Upper lobe of left lung (tissue), 6 donors: Measurements from ENCODE around the gene MYB. TPM values are rescaled to one million over a fixed set of nuclear protein-coding genes. Genes with fewer than 3 reads are reported as not detected.
"Not testable (repeated sequence)": the region's sequence is repeated elsewhere in the genome, so short reads cannot be mapped to it uniquely, and the experiment has no call there.

ENCODE experiments used
- ATAC-seq, 2 donors: fragments of 200-7000 bp; cut with Tn5 transposase; one replicate each; pipeline ENCODE4 v1.9.1; 2022; ENCODE audit warnings: mild to moderate bottlenecking in 2 of 2, moderate library complexity in 2 of 2; ENCODE audit not compliant: low FRiP score in 2 of 2
- DNase-seq, 2 donors: peaks; one replicate each; pipeline ENCODE4 v3.0.0-alpha.2; 2019 to 2020
- H3K27ac ChIP-seq, 4 donors: fragments of 200-600 bp; sonication (generic); one replicate each; pipeline ENCODE4 v1.5.1; 2016 to 2019
- H3K27me3 ChIP-seq, 4 donors: fragments of 200-600 bp; sonication (generic); one replicate each; pipeline ENCODE4 v1.5.1; 2017 to 2019
- H3K36me3 ChIP-seq, 4 donors: fragments of 200-600 bp; sonication (generic); one replicate each; pipeline ENCODE4 v1.5.1; 2016 to 2019
- H3K4me1 ChIP-seq, 4 donors: fragments of 200-600 bp; sonication (generic); one replicate each; pipeline ENCODE4 v1.5.1; 2018 to 2019
- H3K4me3 ChIP-seq, 4 donors: fragments of 200-600 bp; sonication (generic); one replicate each; pipeline ENCODE4 v1.5.1; 2017 to 2019; ENCODE audit warnings: mild to moderate bottlenecking in 2 of 4, moderate library complexity in 1 of 4
- H3K9me3 ChIP-seq, 4 donors: fragments of 200-600 bp; sonication (generic); one replicate each; pipeline ENCODE4 v1.5.1; 2018 to 2019
- CTCF ChIP-seq, 6 experiments: fragments of 450-650 bp in 4 of 6; fragments of 200-600 bp in 2 of 6; sonication (generic) in 2 of 6; IDR thresholded peaks; one replicate each; pipeline ENCODE4 v1.5.1; 2016 to 2019; ENCODE audit warnings: antibody characterized with exemption in 6 of 6
- EP300 ChIP-seq, 4 donors: sonication (generic); formaldehyde crosslinking; IDR thresholded peaks; one replicate each; pipeline ENCODE4 v1.5.1; 2017; ENCODE audit warnings: antibody characterized with exemption in 4 of 4, control low read depth in 2 of 4
- POLR2A ChIP-seq, 4 donors: fragments of 450-650 bp; IDR thresholded peaks; one replicate each; pipeline ENCODE4 v1.5.1; 2016 to 2017; ENCODE audit warnings: antibody characterized with exemption in 4 of 4, mild to moderate bottlenecking in 2 of 4
- POLR2AphosphoS5 ChIP-seq, 2 donors: sonication (generic); formaldehyde crosslinking; IDR thresholded peaks; one replicate each; pipeline ENCODE4 v1.5.1; 2017; ENCODE audit warnings: antibody characterized with exemption in 2 of 2
- WGBS, 2 donors: methylation state at CpG; one replicate each; pipeline ENCODE4 v1.1.5; 2017 to 2018; 5-methylcytosine and 5-hydroxymethylcytosine counted together
- total RNA-seq, 6 donors: library from RNA; depleted of rRNA in 4 of 6; stranded (reverse); fragments of >200 nt in 4 of 6; gene quantifications; one replicate each; pipeline versions ENCODE4 v1.1.0 to v1.2.1, GENCODE V29; 2016 to 2021
- donor health status: DM: no; HTN: no; CAD: no; lungs with moderate emphysema.
- donor health status: DM: no; HTN: yes; CAD: no; lungs with severe emphysema.

The MYB gene
- total RNA-seq, 6 donors from 2014 or later: 1.9 to 17.2 (median 4.7) TPM

GRCh38 chr6:135147637-135148592, 33.2 kb upstream of the MYB start:
- Histone ChIP-seq H3K9me3 (no peaks in the 10 kb centered on the region), H3K4me1 (no peaks in the 10 kb centered on the region), H3K4me3 (no peak overlapping the region), H3K27me3 (no peaks in the 10 kb centered on the region), H3K27ac (no peak overlapping the region), H3K36me3 (no peaks in the 10 kb centered on the region)
- ATAC-seq: no peak
- 79 to 80% methylated on average over 5 of the region's 5 CpGs for WGBS, 2 donors
- no peak for DNase-seq
- TF ChIP-seq POLR2A (IDR thresholded peaks at IDR 0.05) (no peak), CTCF (IDR thresholded peaks at IDR 0.05) (no peak), EP300 (IDR thresholded peaks at IDR 0.05) (no peak), POLR2AphosphoS5 (IDR thresholded peaks at IDR 0.05) (no peak)

GRCh38 chr6:135148889-135149288, 32.2 kb upstream of the MYB start:
- H3K36me3 ChIP-seq: no peaks in the 10 kb centered on the region
- DNase-seq: no peak
- H3K4me3 ChIP-seq: no peak overlapping the region
- no peaks in the 10 kb centered on the region for H3K9me3 ChIP-seq
- no peak for TF ChIP-seq EP300 (IDR thresholded peaks at IDR 0.05)
- no peak for TF ChIP-seq POLR2A (IDR thresholded peaks at IDR 0.05)
- TF ChIP-seq CTCF (IDR thresholded peaks at IDR 0.05): no peak
- TF ChIP-seq POLR2AphosphoS5 (IDR thresholded peaks at IDR 0.05): no peak
- no peaks in the 10 kb centered on the region for H3K27me3 ChIP-seq
- WGBS, 2 donors: 51 to 65% methylated on average over 3 of the region's 3 CpGs
- ATAC-seq: no peak
- no peaks in the 10 kb centered on the region for H3K4me1 ChIP-seq
- no peak overlapping the region for H3K27ac ChIP-seq

- no peaks in the 10 kb centered on the region for H3K36me3 ChIP-seq
- 37 to 47% methylated on average over 6 of the region's 6 CpGs for WGBS, 2 donors
- ATAC-seq: no peak
Measured at GRCh38 chr6:135149376-135149775, 31.7 kb upstream of the MYB start.

GRCh38 chr6:135150481-135150880, 30.6 kb upstream of the MYB start:
- WGBS, 2 donors: 79 to 93% methylated on average over 2 of the region's 2 CpGs
- H3K4me3 ChIP-seq, H3K27ac ChIP-seq, H3K9me3 ChIP-seq, H3K4me1 ChIP-seq, DNase-seq, H3K27me3 ChIP-seq, H3K36me3 ChIP-seq, ATAC-seq: not testable (repeated sequence)

More at GRCh38 chr6:135149376-135149775, 31.7 kb upstream of the MYB start:
- no peak for DNase-seq
- Histone ChIP-seq H3K4me3 (no peak overlapping the region), H3K27ac (no peak overlapping the region), H3K9me3 (no peaks in the 10 kb centered on the region), H3K4me1 (no peaks in the 10 kb centered on the region), H3K27me3 (no peaks in the 10 kb centered on the region)
- TF ChIP-seq POLR2A (IDR thresholded peaks at IDR 0.05) (no peak), EP300 (IDR thresholded peaks at IDR 0.05) (no peak), POLR2AphosphoS5 (IDR thresholded peaks at IDR 0.05) (no peak), CTCF (IDR thresholded peaks at IDR 0.05) (no peak)

GRCh38 chr6:135154125-135154524, 27.0 kb upstream of the MYB start:
- ATAC-seq, H3K4me3 ChIP-seq, H3K4me1 ChIP-seq, H3K27ac ChIP-seq, H3K9me3 ChIP-seq, H3K36me3 ChIP-seq, DNase-seq, H3K27me3 ChIP-seq: not testable (repeated sequence)
- WGBS, 2 donors: 92 to 93% methylated on average over 2 of the region's 2 CpGs

GRCh38 chr6:135158397-135158796, 22.7 kb upstream of the MYB start:
- DNase-seq (no peak), ATAC-seq (no peak)
- Histone ChIP-seq H3K27me3 (no peaks in the 10 kb centered on the region), H3K9me3 (no peaks in the 10 kb centered on the region), H3K36me3 (no peaks in the 10 kb centered on the region), H3K27ac (no peak overlapping the region), H3K4me3 (no peak overlapping the region), H3K4me1 (no peaks in the 10 kb centered on the region)
- 67 to 86% methylated on average over 4 of the region's 4 CpGs for WGBS, 2 donors
- TF ChIP-seq CTCF (IDR thresholded peaks at IDR 0.05) (no peak), EP300 (IDR thresholded peaks at IDR 0.05) (no peak), POLR2A (IDR thresholded peaks at IDR 0.05) (no peak), POLR2AphosphoS5 (IDR thresholded peaks at IDR 0.05) (no peak)
